HG02885 (cell line): ENCODE data around the gene TMEM143.
"Not testable (repeated sequence)": the region's sequence is repeated elsewhere in the genome, so short reads cannot be mapped to it uniquely, and the experiment has no call there.

Source experiments
- ATAC-seq: cut with Tn5 transposase; IDR thresholded peaks from one replicate; pipeline ENCODE4 v1.9.1; 2021; ENCODE audit warnings: mild to moderate bottlenecking; ENCODE audit not compliant: unreplicated experiment, poor library complexity

TMEM143 gene

GRCh38 chr19:48391100-48392005 lies 27.6 kb upstream of the TMEM143 start, which contains the start of gene KDELR1:
TSS of gene KDELR1 (minus strand) at chr19:48391551. CDS start at chr19:48391358, 193 bp downstream.
- ATAC-seq, result peak; percentile 84

- ATAC-seq, result peak; percentile 44
Measured at GRCh38 chr19:48390188-48391099, 26.7 kb upstream of the TMEM143 start.

GRCh38 chr19:48386981-48387380 lies 23.2 kb upstream of the TMEM143 start:
- ATAC-seq, result no peak

DNA sequence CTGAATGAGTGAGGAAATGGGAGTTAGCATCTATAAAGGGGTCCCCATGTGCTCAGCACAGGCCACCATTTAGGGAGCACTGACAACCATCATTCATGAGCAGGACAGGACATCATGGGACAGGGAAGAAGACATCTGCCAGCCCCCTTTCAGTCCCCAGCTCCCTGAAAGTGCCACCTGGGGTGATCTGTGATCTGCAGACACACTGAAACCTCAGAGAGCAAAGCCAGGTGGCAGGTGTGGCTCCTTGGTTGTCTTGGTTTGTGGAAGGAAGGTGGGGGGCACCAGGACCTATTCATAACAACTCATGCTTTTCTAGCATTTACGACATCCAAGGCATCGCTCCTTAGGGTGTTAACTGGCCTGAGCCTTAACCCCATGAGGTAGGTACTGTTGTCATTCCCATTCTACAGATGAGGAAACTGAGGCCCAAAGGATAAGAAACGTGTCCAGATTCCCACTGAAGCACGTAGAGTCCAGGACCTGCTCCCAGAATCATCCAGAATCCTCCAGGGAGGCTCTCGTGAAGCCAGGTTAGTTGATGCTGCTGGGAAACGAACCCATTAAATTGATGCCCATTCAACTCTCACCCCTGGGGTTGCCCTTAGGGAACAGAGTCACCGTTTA lies 21.8 kb upstream of the TMEM143 start:
- ATAC-seq, result no peak

DNA sequence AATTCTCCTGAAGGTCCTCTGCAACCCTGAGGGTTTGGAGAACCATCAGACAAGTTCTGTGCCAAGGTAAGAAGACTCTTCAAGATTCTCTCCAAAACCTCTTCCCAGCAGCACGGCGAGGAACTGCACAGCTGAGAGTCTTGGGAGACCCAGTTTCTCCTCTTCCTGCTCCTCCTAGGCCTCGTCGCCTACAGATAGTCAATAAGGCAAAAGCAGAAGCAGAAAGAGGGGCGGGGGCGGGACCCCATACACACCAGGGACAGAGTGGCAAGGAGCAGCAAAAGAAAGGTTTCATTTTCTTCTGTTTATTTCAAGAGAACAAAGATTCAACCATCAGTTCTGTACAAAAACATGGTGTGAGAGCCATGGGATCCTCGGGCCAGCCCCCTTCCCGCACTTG lies 18.5 kb upstream of the TMEM143 start:
- no peak for ATAC-seq

GRCh38 chr19:48381178-48381950 lies 17.6 kb upstream of the TMEM143 start:
- ATAC-seq, result no peak

- ATAC-seq, result no peak
Measured at GRCh38 chr19:48379058-48379457, 15.3 kb upstream of the TMEM143 start.

GRCh38 chr19:48378194-48378570 lies 14.4 kb upstream of the TMEM143 start:
- no peak for ATAC-seq

DNA sequence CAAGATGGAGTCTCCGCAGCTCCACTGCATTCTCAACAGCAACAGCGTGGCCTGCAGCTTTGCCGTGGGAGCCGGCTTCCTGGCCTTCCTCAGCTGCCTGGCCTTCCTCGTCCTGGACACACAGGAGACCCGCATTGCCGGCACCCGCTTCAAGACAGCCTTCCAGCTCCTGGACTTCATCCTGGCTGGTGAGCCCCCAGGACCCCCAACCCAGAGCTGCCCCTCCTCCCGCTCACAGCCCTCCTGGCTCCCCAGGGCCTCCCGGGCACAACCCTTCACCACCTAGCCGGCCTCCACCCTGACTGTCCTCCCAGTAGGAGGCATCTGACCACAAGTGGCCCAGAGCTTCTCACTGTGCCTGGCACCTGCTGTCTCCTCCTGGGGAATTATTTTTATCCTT lies 9.8 kb upstream of the TMEM143 start:
- no peak for ATAC-seq

- ATAC-seq, result no peak
Measured at GRCh38 chr19:48372904-48373303, 9.2 kb upstream of the TMEM143 start.

DNA sequence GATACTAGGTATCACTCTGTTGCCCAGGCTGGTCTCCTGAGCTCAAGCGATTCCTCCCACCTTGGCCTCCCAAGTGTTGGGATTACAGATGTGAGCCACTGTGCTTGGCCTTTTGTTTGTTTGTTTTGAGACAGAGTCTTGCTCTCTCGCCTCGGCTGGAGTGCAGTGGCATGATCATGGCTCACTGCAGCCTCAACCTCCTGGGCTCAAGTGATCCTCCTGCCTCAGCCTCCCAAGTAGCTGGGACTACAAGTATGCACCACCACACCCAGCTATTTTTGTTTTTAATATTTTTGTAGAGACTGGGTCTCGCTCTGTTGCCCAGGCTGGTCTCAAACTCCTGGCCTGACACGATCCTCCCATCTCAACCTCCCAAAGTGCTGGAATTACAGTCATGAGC lies 8.0 kb upstream of the TMEM143 start:
- ATAC-seq, result not testable (repeated sequence)

DNA sequence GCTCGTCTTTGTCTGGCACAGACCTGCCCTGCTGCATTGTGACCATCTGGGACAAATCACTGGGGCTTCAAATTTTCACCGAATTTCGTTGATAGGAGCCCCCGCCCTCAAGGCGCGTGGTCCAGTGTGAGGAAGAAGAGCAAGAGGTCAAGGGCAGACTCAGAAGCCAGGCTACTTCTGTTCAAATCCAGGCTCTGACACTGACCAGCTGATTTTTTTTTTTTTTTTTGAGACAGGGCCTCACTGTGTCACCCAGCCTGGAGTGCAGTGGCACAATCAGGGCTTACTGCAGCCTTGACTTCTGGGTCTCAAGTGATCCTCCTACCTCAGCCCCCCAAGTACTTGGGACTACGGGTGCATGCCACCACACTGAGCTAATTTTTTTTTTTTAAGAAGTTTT lies 7.6 kb upstream of the TMEM143 start:
- no peak for ATAC-seq

- ATAC-seq, result no peak
Measured at GRCh38 chr19:48370955-48371354, 7.2 kb upstream of the TMEM143 start.

- ATAC-seq, result no peak
Measured at GRCh38 chr19:48368936-48369335, 5.2 kb upstream of the TMEM143 start.

DNA sequence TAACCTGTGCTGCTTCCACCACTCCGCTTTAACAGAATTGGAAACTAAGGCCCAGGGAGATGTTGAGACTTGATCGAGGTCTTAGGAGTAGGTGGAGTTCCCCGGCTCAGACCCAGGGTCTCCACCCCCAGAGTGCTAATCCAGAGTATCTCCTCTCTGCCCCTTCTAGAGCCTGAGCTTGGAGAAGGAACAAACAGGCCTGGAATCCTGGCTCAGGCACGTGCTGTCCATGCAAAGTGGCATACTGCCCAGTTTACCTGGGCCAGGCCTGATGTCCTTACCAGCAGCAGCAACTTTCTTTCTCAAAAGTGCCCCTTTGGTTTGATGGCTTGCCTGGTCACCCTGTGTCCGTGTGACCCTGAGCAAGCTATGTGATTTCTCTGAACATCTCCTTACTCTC lies 4.1 kb upstream of the TMEM143 start:
- no peak for ATAC-seq

DNA sequence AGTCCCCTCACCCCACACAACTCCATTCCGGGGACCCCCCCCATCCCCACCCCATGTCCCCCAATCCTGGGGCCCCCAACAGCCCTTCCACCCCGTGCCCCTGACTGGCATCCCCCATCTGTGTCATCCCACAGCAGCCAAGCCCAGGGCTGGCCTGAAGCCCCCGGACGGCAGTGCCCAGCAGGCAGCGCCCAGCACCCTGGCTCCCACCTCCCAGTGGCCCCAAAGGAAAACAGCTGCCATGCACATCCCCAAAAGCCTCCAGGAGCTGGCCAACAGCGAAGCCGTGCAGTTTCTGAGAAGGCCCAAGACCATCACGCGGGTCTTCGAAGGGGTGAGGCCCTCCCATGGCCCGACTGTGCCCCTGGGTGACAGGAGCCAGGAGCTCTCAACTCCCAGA lies 1.9 kb upstream of the TMEM143 start:
- ATAC-seq, result no peak

DNA sequence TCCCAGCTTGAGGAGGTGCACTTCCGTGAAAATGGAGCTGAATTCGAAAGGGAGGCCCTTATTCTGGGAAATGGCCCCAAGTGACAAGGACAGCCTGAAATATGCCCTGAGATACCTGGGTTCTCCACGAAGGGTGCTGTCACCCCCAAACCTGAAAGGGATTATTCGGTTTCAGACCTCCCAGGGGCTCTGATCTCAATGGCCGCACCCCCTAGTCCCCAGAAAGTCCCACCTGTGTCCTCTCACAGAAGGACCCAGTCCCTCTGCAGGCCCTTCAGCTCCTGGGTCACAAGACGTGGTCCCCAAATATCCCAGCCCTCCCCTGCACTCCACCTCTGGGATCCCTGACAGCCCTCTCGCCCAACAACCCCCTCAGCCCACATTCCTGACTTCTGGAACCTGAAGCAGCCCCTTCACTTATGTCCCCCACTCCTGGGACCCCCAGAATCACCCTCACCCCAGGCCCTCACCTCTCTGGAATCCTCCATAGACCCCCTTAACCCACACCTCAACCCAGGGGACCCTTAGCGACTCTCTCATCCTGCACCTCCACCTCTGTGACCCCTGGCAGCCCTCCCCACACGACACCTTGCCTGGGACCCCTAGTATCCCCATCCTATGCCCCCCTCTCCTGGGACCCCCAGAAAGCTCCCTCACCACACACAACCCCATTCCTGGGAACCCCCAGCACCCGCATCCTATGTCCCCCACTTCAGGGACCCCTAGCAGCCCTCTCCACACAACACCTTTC lies 1.0 kb upstream of the TMEM143 start:
- no peak for ATAC-seq

GRCh38 chr19:48363500-48363809 lies 285 bp downstream of the TMEM143 start:
- ATAC-seq, result peak; percentile 10

- peak; percentile 57 for ATAC-seq
Measured at GRCh38 chr19:48362716-48363499, 832 bp downstream of the TMEM143 start.
